Endothelial cell of umbilical vein (primary cell): Measurements from ENCODE around the gene DSG4. TPM values are rescaled to one million over a fixed set of nuclear protein-coding genes. Genes with fewer than 3 reads are reported as not detected.

Experiments
- BruUV-seq: library from RNA; stranded (reverse); fragments of 400-500 nt; replicated peaks from 2 replicates; lab custom pipeline; 2021; lab: Mats Ljungman, UMichigan
- CTCF ChIA-PET: fragments of 300-600, 350-600 bp; sonication (Branson Sonifier 250); formaldehyde crosslinking; loops from one replicate; lab custom pipeline; 2021; ENCODE audit warnings: antibody characterized with exemption, inconsistent platforms; lab: Charles Lee
- POLR2A ChIA-PET: fragments of 300-600, 350-600 bp; sonication (Branson Sonifier 250); formaldehyde crosslinking; loops from one replicate; lab custom pipeline; 2021; ENCODE audit warnings: antibody characterized with exemption, inconsistent platforms; lab: Charles Lee
- DNase-seq: peaks from one replicate; pipeline ENCODE4 v3.0.0-alpha.2; 2011; ENCODE audit warnings: low read depth, low spot score
- FAIRE-seq: peaks from 2 replicates; lab custom pipeline; 2011; peaks lifted over from hg19 to GRCh38; lab: Jason Lieb, UNC
- H2AFZ ChIP-seq: 2 replicates; pipeline ENCODE4 v1.6.0; 2012; ENCODE audit warnings: low read depth, low read length, control low read depth, inconsistent platforms
- H3K27ac ChIP-seq: 2 replicates; pipeline ENCODE4 v1.5.1; 2011; ENCODE audit warnings: low read depth, mild to moderate bottlenecking, control low read depth, low read length, moderate library complexity; ENCODE audit not compliant: insufficient read depth
- H3K27me3 ChIP-seq, 2 experiments: 2 replicates each; pipeline versions ENCODE4 v1.6.0 to v1.6.1; 2011; ENCODE audit warnings: low read length in 2 of 2, mixed read lengths in 1 of 2; ENCODE audit not compliant: control insufficient read depth in 2 of 2, insufficient read depth in 2 of 2
- H3K36me3 ChIP-seq, 2 experiments: 2 replicates in 1 of 2; 3 replicates in 1 of 2; pipeline ENCODE4 v1.5.1; 2011; ENCODE audit warnings: low read length in 2 of 2, mild to moderate bottlenecking in 1 of 2, moderate library complexity in 1 of 2; ENCODE audit not compliant: control insufficient read depth in 2 of 2, insufficient read depth in 2 of 2; ENCODE audit errors: extremely low read depth in 1 of 2
- H3K4me1 ChIP-seq: 3 replicates; pipeline ENCODE4 v1.5.1; 2011; ENCODE audit warnings: mild to moderate bottlenecking, low read length; ENCODE audit not compliant: control insufficient read depth, insufficient read depth; ENCODE audit errors: extremely low read depth
- H3K4me2 ChIP-seq: 2 replicates; pipeline ENCODE4 v1.6.1; 2011; ENCODE audit warnings: low read length, control low read depth, mixed read lengths; ENCODE audit not compliant: insufficient read depth
- H3K4me3 ChIP-seq, 3 experiments: fragments of 200-600 bp in 1 of 3; sonication (generic), shearing (Covaris generic) in 1 of 3; replicated peaks in 1 of 3; 2 replicates each; pipeline ENCODE4 v1.5.1; 2011 to 2016; ENCODE audit warnings: control low read depth in 3 of 3, low read length in 3 of 3, mild to moderate bottlenecking in 2 of 3, inconsistent platforms in 1 of 3, low read depth in 1 of 3, moderate library complexity in 1 of 3; ENCODE audit not compliant: insufficient read depth in 1 of 3
- H3K79me2 ChIP-seq: 2 replicates; pipeline ENCODE4 v1.6.0; 2012; ENCODE audit warnings: low read length, inconsistent platforms; ENCODE audit not compliant: control insufficient read depth, insufficient read depth
- H3K9ac ChIP-seq: replicated peaks from 2 replicates; pipeline ENCODE3; 2011; ENCODE audit warnings: low read length, control low read depth; ENCODE audit not compliant: insufficient read depth; ENCODE audit errors: extremely low read depth
- H3K9me1 ChIP-seq: replicated peaks from 3 replicates; pipeline ENCODE4 v1.6.0; 2011; ENCODE audit warnings: mild to moderate bottlenecking, low read length; ENCODE audit not compliant: control insufficient read depth, insufficient read depth; ENCODE audit errors: extremely low read depth
- H3K9me3 ChIP-seq: replicated peaks from 2 replicates; pipeline ENCODE4 v1.5.1; 2012; ENCODE audit warnings: low read length, inconsistent platforms; ENCODE audit not compliant: control insufficient read depth, insufficient read depth
- H4K20me1 ChIP-seq: replicated peaks from 2 replicates; pipeline ENCODE3; 2011; ENCODE audit warnings: mild to moderate bottlenecking, low read length; ENCODE audit not compliant: control insufficient read depth, insufficient read depth; ENCODE audit errors: extremely low read depth
- CTCF ChIP-seq, 2 donors: IDR thresholded peaks; 1 replicate in 1 of 2; 2 replicates in 1 of 2; pipeline ENCODE4 v1.5.1; 2011; ENCODE audit warnings: low read length in 2 of 2, mild to moderate bottlenecking in 2 of 2, moderate library complexity in 2 of 2, control low read depth in 1 of 2, inconsistent platforms in 1 of 2, low read depth in 1 of 2; ENCODE audit not compliant: insufficient read depth in 1 of 2; ENCODE audit errors: extremely low read depth in 1 of 2
- EZH2 ChIP-seq: IDR thresholded peaks from 2 replicates; pipeline ENCODE4 v1.6.1; 2012; ENCODE audit warnings: borderline replicate concordance, low read depth, mild to moderate bottlenecking, moderate library complexity, low read length, inconsistent platforms; ENCODE audit not compliant: severe bottlenecking
- FOS ChIP-seq: IDR thresholded peaks from 2 replicates; pipeline ENCODE4 v1.6.1; 2011; ENCODE audit warnings: mild to moderate bottlenecking, low read length, moderate library complexity, borderline replicate concordance; ENCODE audit not compliant: insufficient read depth
- GATA2 ChIP-seq: IDR thresholded peaks from 2 replicates; pipeline ENCODE4 v1.7.0; 2011; ENCODE audit warnings: low read depth, mild to moderate bottlenecking, moderate library complexity, mixed read lengths, low read length; ENCODE audit not compliant: insufficient read length, insufficient read depth
- JUN ChIP-seq: IDR thresholded peaks from 2 replicates; pipeline ENCODE4 v1.6.1; 2011; ENCODE audit warnings: borderline replicate concordance, low read depth; ENCODE audit not compliant: insufficient read length, insufficient read depth
- MAX ChIP-seq: IDR thresholded peaks from 2 replicates; pipeline ENCODE4 v1.6.1; 2011; ENCODE audit not compliant: insufficient read depth, insufficient read length
- POLR2A ChIP-seq: IDR thresholded peaks from 2 replicates; pipeline ENCODE4 v1.6.1; 2012; ENCODE audit warnings: low read depth, mild to moderate bottlenecking, control low read depth, low read length
- POLR2AphosphoS5 ChIP-seq: IDR thresholded peaks from 2 replicates; pipeline ENCODE4 v1.6.1; 2012; ENCODE audit warnings: low read depth, mild to moderate bottlenecking, control low read depth, low read length, moderate library complexity; ENCODE audit not compliant: insufficient read depth
- dilution Hi-C: fragments of 300-500 bp; cut with MboI; formaldehyde crosslinking; loops from one replicate; pipeline ENCODE4 v1.15.0; 2019; ENCODE audit warnings: low sequenced_read_pairs; ENCODE audit not compliant: extremely low pct_ligation_motif_present
- intact Hi-C: fragments of 100-400 bp; cut with micrococcal nuclease; formaldehyde crosslinking; loops from one replicate; pipeline ENCODE4 v1.10.0; 2022
- polyA plus RNA-seq, 4 experiments: library from polyadenylated mRNA; depleted of rRNA in 3 of 4; stranded (reverse) in 3 of 4; unstranded in 1 of 4; fragments of >200 nt; gene quantifications; 2 replicates each; pipeline versions ENCODE4 v1.2.1 to v1.2.3, GENCODE V29; 2011 to 2012; ENCODE audit warnings: missing spikeins in 1 of 4
- total RNA-seq: library from RNA; stranded (reverse); gene quantifications from 2 replicates; pipeline ENCODE4 v1.2.3, GENCODE V29; 2021

DSG4 gene
- total and polyA plus RNA-seq, 2 donors (not counting 3 experiments of a cell fraction or from before 2014, with no cell fraction given), result not detected

- ChIA-PET CTCF (no interaction called here), POLR2A (no interaction called here)
- Histone ChIP-seq H3K9me1 (no peaks in the 10 kb centered on the region), H2AFZ (no peak overlapping the region), H3K27ac (no peak overlapping the region), H3K9ac (no peak overlapping the region), H3K4me1 (no peaks in the 10 kb centered on the region), H3K79me2 (no peaks in the 10 kb centered on the region), H3K36me3 (no peaks in the 10 kb centered on the region), H3K9me3 (no peaks in the 10 kb centered on the region), H3K27me3 (no peaks in the 10 kb centered on the region), H4K20me1 (peaks cover 2% of the 10 kb centered on the region), H3K4me2 (no peak overlapping the region), H3K4me3 (no peak overlapping the region)
- no peak for TF ChIP-seq JUN
- no peak for TF ChIP-seq EZH2
- no peak for TF ChIP-seq GATA2
- no peak for TF ChIP-seq CTCF (IDR thresholded peaks at IDR 0.05; ENCODE audit: extremely low read depth in 1 of 2, insufficient read depth in 1 of 2, low read depth in 1 of 2, low read length in 2 of 2)
- dilution Hi-C loops, result no loop called here
- FAIRE-seq (no peak), DNase-seq (no peak)
- no TSS peak for BruUV-seq
- intact Hi-C loops, result no loop called here
Measured at GRCh38 chr18:31426871-31427406, 50.4 kb downstream of the DSG4 start.

- H3K4me2 ChIP-seq, result no peak overlapping the region
- H2AFZ ChIP-seq, result no peak overlapping the region
- H3K9me3 ChIP-seq, result no peaks in the 10 kb centered on the region
- no TSS peak for BruUV-seq
- DNase-seq, result no peak
- H3K9me1 ChIP-seq, result no peaks in the 10 kb centered on the region
- dilution Hi-C loops (no loop called here), intact Hi-C loops (no loop called here)
- no peaks in the 10 kb centered on the region for H3K36me3 ChIP-seq
- H4K20me1 ChIP-seq, result peaks cover 2% of the 10 kb centered on the region
- ChIA-PET POLR2A (no interaction called here), CTCF (no interaction called here)
- H3K4me3 ChIP-seq, result no peak overlapping the region
- no peaks in the 10 kb centered on the region for H3K4me1 ChIP-seq
- H3K9ac ChIP-seq, result no peak overlapping the region
- no peak overlapping the region for H3K27ac ChIP-seq
- H3K79me2 ChIP-seq, result no peaks in the 10 kb centered on the region
- TF ChIP-seq MAX, result no peak
- no peak for TF ChIP-seq JUN
- no peak for TF ChIP-seq EZH2
- no peak for TF ChIP-seq POLR2A
- no peak for TF ChIP-seq FOS
- no peak for TF ChIP-seq POLR2AphosphoS5
- FAIRE-seq, result no peak
- H3K27me3 ChIP-seq, result no peaks in the 10 kb centered on the region
Measured at GRCh38 chr18:31428211-31428610, 51.6 kb downstream of the DSG4 start.
